ENCODE results near the gene FBXO42. TPM values are rescaled to one million over a fixed set of nuclear protein-coding genes. Genes with fewer than 3 reads are reported as not detected.
A peak's percentile ranks its signal among the peaks of the same experiment; 100 is the strongest.

Gene FBXO42
- 10 to 100 TPM; 18.7 to 25.7 (median 24.6) TPM for total RNA-seq
- 10 to 100 TPM; 17.9 to 26.7 TPM for polyA plus RNA-seq
- 70.3 reads per million, percentile 78 among the genes with 10 or more reads in this experiment for total RNA-seq

- peaks cover 17 to 44% (median 34%) of the 10 kb centered on the region in 7 donors for H3K4me1 Mint-ChIP-seq
- Histone ChIP-seq H3K36me3 (ENCODE audit: control insufficient read depth in 2 of 3, insufficient read depth in 3 of 3, low read length in 3 of 3) (peaks cover 0 to 7% (median 0%) of the 10 kb centered on the region in 3 experiments), H3K27me3 (ENCODE audit: control insufficient read depth in 2 of 2, insufficient read depth in 2 of 2, low read length in 2 of 2) (no peaks in the 10 kb centered on the region), H3K27ac (ENCODE audit: low read depth, low read length) (peak within 1 kb of the TSS; percentile 97), H3K4me3 (ENCODE audit: low read length) (peak within 1 kb of the TSS; percentile 71), H3K9me3 (ENCODE audit: control insufficient read depth in 2 of 3, low read length in 3 of 3) (no peaks in the 10 kb centered on the region), H3K4me1 (ENCODE audit: control insufficient read depth in 2 of 2, insufficient read depth in 2 of 2, low read length in 2 of 2) (peaks cover 10 to 24% of the 10 kb centered on the region in 2 donors)
- intact Hi-C loops (cut with micrococcal nuclease), result loop anchor here (1.0 to 5.0 kb wide), 10 partner anchors 11 to 825 kb away; partner anchors contain the start of genes SZRD1 (in 2 of the 2), ZBTB17 (in 2 of the 2), CPLANE2 (in 1 of the 2) and DNAJC16 (in 1 of the 2)
- CTCF ChIA-PET, result interaction anchor here (0.7 to 3.2 kb wide), 4 partner anchors 10 to 282 kb away, joined by 3 to 24 read pairs (median 5); partner anchors contain the start of gene NECAP2
- no peaks in the 10 kb centered on the region for H3K9me3 Mint-ChIP-seq
- H3K27ac Mint-ChIP-seq, result peak within 1 kb of the TSS; percentile 69 to 98 (median 94)
- DNase-seq, result peak; percentile 88 to 96 (median 94)
- POLR2A ChIA-PET, result interaction anchor here (0.6 to 3.2 kb wide), 12 partner anchors 9 to 553 kb away, joined by 3 to 29 read pairs (median 4); partner anchors contain the start of genes CPLANE2, SZRD1 and ZBTB17
- peak within 1 kb of the TSS; percentile 84 to 98 (median 94) for H3K4me3 Mint-ChIP-seq
- H3K27me3 Mint-ChIP-seq, result no peaks in the 10 kb centered on the region
- ATAC-seq, result peak; percentile 95
- H3K36me3 Mint-ChIP-seq, result peaks cover 0 to 2% (median 0%) of the 10 kb centered on the region in 5 donors
These were observed at the start of gene FBXO42 for GRCh38 chr1:16351994-16352841. FBXO42 (minus strand) TSS chr1:16352480; CDS start chr1:16315418, 37,062 bp downstream.

GRCh38 chr1:16398371-16398953 lies 46.2 kb upstream of the FBXO42 start:
- no peak overlapping the region for H3K4me3 Mint-ChIP-seq
- Histone ChIP-seq H3K36me3 (ENCODE audit: control insufficient read depth in 2 of 3, insufficient read depth in 3 of 3, low read length in 3 of 3) (peaks cover 4 to 51% (median 10%) of the 10 kb centered on the region in 3 experiments), H3K4me1 (ENCODE audit: control insufficient read depth in 2 of 2, insufficient read depth in 2 of 2, low read length in 2 of 2) (no peaks in the 10 kb centered on the region), H3K9me3 (ENCODE audit: control insufficient read depth in 2 of 3, low read length in 3 of 3) (no peaks in the 10 kb centered on the region), H3K4me3 (ENCODE audit: low read length) (no peak overlapping the region), H3K27ac (ENCODE audit: low read depth, low read length) (no peak overlapping the region), H3K27me3 (ENCODE audit: control insufficient read depth in 2 of 2, insufficient read depth in 2 of 2, low read length in 2 of 2) (no peaks in the 10 kb centered on the region)
- POLR2A ChIA-PET, result no interaction called here
- peak overlapping the region in 4 of 9 donors; percentile 36 to 78 (median 74) for H3K27ac Mint-ChIP-seq
- H3K9me3 Mint-ChIP-seq, result no peaks in the 10 kb centered on the region
- intact Hi-C loops (cut with micrococcal nuclease), result no loop called here
- H3K27me3 Mint-ChIP-seq, result no peaks in the 10 kb centered on the region
- H3K36me3 Mint-ChIP-seq, result peaks cover 0 to 16% (median 3%) of the 10 kb centered on the region in 5 donors
- peaks cover 0 to 14% (median 4%) of the 10 kb centered on the region in 7 donors for H3K4me1 Mint-ChIP-seq
- CTCF ChIA-PET, result no interaction called here
- no peak for ATAC-seq
- no peak for DNase-seq

- H3K27ac Mint-ChIP-seq, result peak overlapping the region in 5 of 9 donors; percentile 23 to 46 (median 32)
These were observed 44.8 kb upstream of the FBXO42 start for GRCh38 chr1:16397120-16397519.

GRCh38 chr1:16396591-16396990 lies 44.3 kb upstream of the FBXO42 start:
- CTCF ChIA-PET, result interaction anchor here (0.7 kb wide), 1 partner anchor 33 kb away, joined by 4 read pairs; no protein-coding TSS in a partner anchor
- H3K27me3 ChIP-seq (ENCODE audit: control insufficient read depth in 2 of 2, insufficient read depth in 2 of 2, low read length in 2 of 2), result no peaks in the 10 kb centered on the region
- POLR2A ChIA-PET, result no interaction called here
- ATAC-seq, result no peak
- H3K4me3 ChIP-seq (ENCODE audit: low read length), result no peak overlapping the region
- Mint-ChIP-seq H3K36me3 (peaks cover 5 to 24% (median 7%) of the 10 kb centered on the region in 5 donors), H3K27ac (peak overlapping the region in 8 of 9 donors; percentile 12 to 38 (median 23)), H3K27me3 (no peaks in the 10 kb centered on the region), H3K9me3 (no peaks in the 10 kb centered on the region), H3K4me1 (peaks cover 14 to 30% (median 21%) of the 10 kb centered on the region in 7 donors), H3K4me3 (peak overlapping the region in 1 of 10 donors; percentile 27)
- no peak for DNase-seq
- H3K9me3 ChIP-seq (ENCODE audit: control insufficient read depth in 2 of 3, low read length in 3 of 3), result no peaks in the 10 kb centered on the region
- no peak overlapping the region for H3K27ac ChIP-seq (ENCODE audit: low read depth, low read length)
- intact Hi-C loops (cut with micrococcal nuclease), result no loop called here
- H3K36me3 ChIP-seq (ENCODE audit: control insufficient read depth in 2 of 3, insufficient read depth in 3 of 3, low read length in 3 of 3), result peaks cover 10 to 65% (median 11%) of the 10 kb centered on the region in 3 experiments
- H3K4me1 ChIP-seq (ENCODE audit: control insufficient read depth in 2 of 2, insufficient read depth in 2 of 2, low read length in 2 of 2), result peaks cover 0 to 1% of the 10 kb centered on the region in 2 donors

More at GRCh38 chr1:16397120-16397519, 44.8 kb upstream of the FBXO42 start:
- Mint-ChIP-seq H3K27me3 (no peaks in the 10 kb centered on the region), H3K4me1 (peaks cover 9 to 26% (median 17%) of the 10 kb centered on the region in 7 donors), H3K4me3 (no peak overlapping the region), H3K9me3 (no peaks in the 10 kb centered on the region), H3K36me3 (peaks cover 5 to 24% (median 7%) of the 10 kb centered on the region in 5 donors)
- Histone ChIP-seq H3K4me3 (ENCODE audit: low read length) (no peak overlapping the region), H3K27ac (ENCODE audit: low read depth, low read length) (peak overlapping the region; percentile 8), H3K27me3 (ENCODE audit: control insufficient read depth in 2 of 2, insufficient read depth in 2 of 2, low read length in 2 of 2) (no peaks in the 10 kb centered on the region), H3K4me1 (ENCODE audit: control insufficient read depth in 2 of 2, insufficient read depth in 2 of 2, low read length in 2 of 2) (no peaks in the 10 kb centered on the region), H3K9me3 (ENCODE audit: control insufficient read depth in 2 of 3, low read length in 3 of 3) (no peaks in the 10 kb centered on the region), H3K36me3 (ENCODE audit: control insufficient read depth in 2 of 3, insufficient read depth in 3 of 3, low read length in 3 of 3) (peaks cover 10 to 65% (median 11%) of the 10 kb centered on the region in 3 experiments)
- DNase-seq, result no peak
- intact Hi-C loops (cut with micrococcal nuclease), result no loop called here
- CTCF ChIA-PET, result interaction anchor here (0.7 kb wide), 1 partner anchor 34 kb away, joined by 4 read pairs; no protein-coding TSS in a partner anchor
- POLR2A ChIA-PET, result no interaction called here
- ATAC-seq, result no peak

GRCh38 chr1:16394977-16395376 lies 42.7 kb upstream of the FBXO42 start:
- H3K27ac ChIP-seq (ENCODE audit: low read depth, low read length), result no peak overlapping the region
- peaks cover 30 to 45% (median 36%) of the 10 kb centered on the region in 7 donors for H3K4me1 Mint-ChIP-seq
- peaks cover 5 to 24% (median 10%) of the 10 kb centered on the region in 5 donors for H3K36me3 Mint-ChIP-seq
- H3K9me3 Mint-ChIP-seq, result no peaks in the 10 kb centered on the region
- CTCF ChIA-PET, result no interaction called here
- H3K27me3 Mint-ChIP-seq, result no peaks in the 10 kb centered on the region
- H3K27me3 ChIP-seq (ENCODE audit: control insufficient read depth in 2 of 2, insufficient read depth in 2 of 2, low read length in 2 of 2), result no peaks in the 10 kb centered on the region
- H3K27ac Mint-ChIP-seq, result no peak overlapping the region
- no peak overlapping the region for H3K4me3 ChIP-seq (ENCODE audit: low read length)
- POLR2A ChIA-PET, result no interaction called here
- peaks cover 0 to 16% of the 10 kb centered on the region in 2 donors for H3K4me1 ChIP-seq (ENCODE audit: control insufficient read depth in 2 of 2, insufficient read depth in 2 of 2, low read length in 2 of 2)
- no peak overlapping the region for H3K4me3 Mint-ChIP-seq
- ATAC-seq (no peak), DNase-seq (no peak)
- H3K9me3 ChIP-seq (ENCODE audit: control insufficient read depth in 2 of 3, low read length in 3 of 3), result no peaks in the 10 kb centered on the region
- intact Hi-C loops (cut with micrococcal nuclease), result no loop called here
- peaks cover 10 to 65% (median 11%) of the 10 kb centered on the region in 3 experiments for H3K36me3 ChIP-seq (ENCODE audit: control insufficient read depth in 2 of 3, insufficient read depth in 3 of 3, low read length in 3 of 3)

Measured in naive thymus-derived CD4-positive, alpha-beta T cell (primary cell).